HUES64 (cell line): Measurements from ENCODE around the gene MED13L.

Source experiments
- H3K27ac ChIP-seq: 2 replicates; pipeline ENCODE4 v1.7.0; 2013; ENCODE audit warnings: low read depth, low read length, inconsistent platforms
- H3K27me3 ChIP-seq: 2 replicates; pipeline ENCODE4 v1.6.1; 2013; ENCODE audit warnings: mild to moderate bottlenecking, low read length; ENCODE audit not compliant: insufficient read depth
- H3K36me3 ChIP-seq: 2 replicates; pipeline ENCODE4 v1.6.1; 2013; ENCODE audit warnings: mild to moderate bottlenecking, low read length; ENCODE audit not compliant: insufficient read depth
- H3K4me1 ChIP-seq: 2 replicates; pipeline ENCODE4 v1.6.1; 2013; ENCODE audit warnings: mild to moderate bottlenecking, low read length, moderate library complexity; ENCODE audit not compliant: insufficient read depth
- H3K4me3 ChIP-seq: 2 replicates; pipeline ENCODE4 v1.5.1; 2013; ENCODE audit warnings: mild to moderate bottlenecking, low read length, moderate library complexity
- H3K9ac ChIP-seq: 2 replicates; pipeline ENCODE4 v1.6.1; 2013; ENCODE audit warnings: mild to moderate bottlenecking, low read depth, low read length
- H3K9me3 ChIP-seq: 2 replicates; pipeline ENCODE4 v1.6.1; 2013; ENCODE audit warnings: low read depth, low read length; ENCODE audit not compliant: insufficient read depth
- WGBS: fragments of 150-250, 120-280 bp; methylation state at CpG from one replicate; pipeline ENCODE4 v1.1.7; 2013; ENCODE audit warnings: missing lambda C conversion rate; 5-methylcytosine and 5-hydroxymethylcytosine counted together

The MED13L gene

GRCh38 chr12:116161588-116161987 is 115.9 kb downstream of the MED13L start:
- peak overlapping the region; percentile 70; the same call in 1 of the 2 replicates for H3K27ac ChIP-seq
- H3K4me1 ChIP-seq = peaks cover 65% of the 10 kb centered on the region
- no peak overlapping the region for H3K9ac ChIP-seq
- WGBS = 17% methylated on average over 1 of the region's 4 CpGs
- H3K36me3 ChIP-seq = no peaks in the 10 kb centered on the region
- no peaks in the 10 kb centered on the region for H3K27me3 ChIP-seq
- H3K4me3 ChIP-seq = no peak overlapping the region
- H3K9me3 ChIP-seq = no peaks in the 10 kb centered on the region

DNA sequence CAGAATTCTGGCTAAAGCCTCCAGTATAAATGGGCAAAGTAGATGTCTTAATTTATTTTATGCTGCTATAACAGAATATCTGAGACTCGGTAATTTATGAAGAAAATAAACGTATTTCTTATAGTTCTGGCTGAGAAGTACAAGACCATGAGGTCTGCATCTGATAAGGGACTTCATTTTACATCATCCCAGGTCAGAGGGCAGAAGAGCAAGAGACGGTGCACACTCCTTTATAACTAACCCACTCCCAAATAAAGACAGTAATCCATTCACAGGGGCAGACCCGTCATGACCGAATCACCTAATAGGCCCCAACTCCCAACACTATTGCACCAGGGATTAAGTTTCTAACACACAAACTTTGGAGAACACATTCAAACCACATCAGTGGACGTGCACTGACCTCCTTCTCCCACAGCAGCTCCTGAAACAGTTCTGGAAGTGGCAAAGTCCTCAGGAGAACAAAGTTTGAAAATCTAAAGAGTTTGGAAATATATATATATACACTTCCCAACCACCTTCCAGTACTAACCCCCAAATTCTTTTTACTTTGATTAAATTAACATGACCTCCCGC is 116.5 kb downstream of the MED13L start:
- no peaks in the 10 kb centered on the region for H3K36me3 ChIP-seq
- no peak overlapping the region for H3K9ac ChIP-seq
- H3K27ac ChIP-seq = peak overlapping the region; percentile 1; the same call in 1 of the 2 replicates
- H3K4me1 ChIP-seq = peaks cover 71% of the 10 kb centered on the region
- H3K9me3 ChIP-seq = no peaks in the 10 kb centered on the region
- 95% methylated on average over 7 of the region's 7 CpGs for WGBS
- H3K27me3 ChIP-seq = no peaks in the 10 kb centered on the region
- H3K4me3 ChIP-seq = no peak overlapping the region

- Histone ChIP-seq H3K27ac (no peak overlapping the region), H3K9me3 (no peaks in the 10 kb centered on the region), H3K27me3 (no peaks in the 10 kb centered on the region), H3K9ac (no peak overlapping the region), H3K36me3 (no peaks in the 10 kb centered on the region), H3K4me3 (no peak overlapping the region), H3K4me1 (peaks cover 75% of the 10 kb centered on the region)
- 85% methylated on average over 1 of the region's 2 CpGs for WGBS
Measured at GRCh38 chr12:116160231-116160630, 117.3 kb downstream of the MED13L start.

GRCh38 chr12:116159593-116160200 is 117.8 kb downstream of the MED13L start:
- no peaks in the 10 kb centered on the region for H3K9me3 ChIP-seq
- no peaks in the 10 kb centered on the region for H3K27me3 ChIP-seq
- no peak overlapping the region for H3K9ac ChIP-seq
- H3K4me1 ChIP-seq = peaks cover 80% of the 10 kb centered on the region
- 94% methylated on average over 2 of the region's 2 CpGs for WGBS
- no peak overlapping the region for H3K27ac ChIP-seq
- H3K4me3 ChIP-seq = no peak overlapping the region
- H3K36me3 ChIP-seq = no peaks in the 10 kb centered on the region

- Histone ChIP-seq H3K4me3 (no peak overlapping the region), H3K9me3 (no peaks in the 10 kb centered on the region), H3K9ac (no peak overlapping the region), H3K27me3 (no peaks in the 10 kb centered on the region), H3K36me3 (no peaks in the 10 kb centered on the region), H3K4me1 (peaks cover 82% of the 10 kb centered on the region), H3K27ac (no peak overlapping the region)
- 93% methylated on average over 1 of the region's 1 CpG for WGBS
Measured at GRCh38 chr12:116159175-116159574, 118.3 kb downstream of the MED13L start.

DNA sequence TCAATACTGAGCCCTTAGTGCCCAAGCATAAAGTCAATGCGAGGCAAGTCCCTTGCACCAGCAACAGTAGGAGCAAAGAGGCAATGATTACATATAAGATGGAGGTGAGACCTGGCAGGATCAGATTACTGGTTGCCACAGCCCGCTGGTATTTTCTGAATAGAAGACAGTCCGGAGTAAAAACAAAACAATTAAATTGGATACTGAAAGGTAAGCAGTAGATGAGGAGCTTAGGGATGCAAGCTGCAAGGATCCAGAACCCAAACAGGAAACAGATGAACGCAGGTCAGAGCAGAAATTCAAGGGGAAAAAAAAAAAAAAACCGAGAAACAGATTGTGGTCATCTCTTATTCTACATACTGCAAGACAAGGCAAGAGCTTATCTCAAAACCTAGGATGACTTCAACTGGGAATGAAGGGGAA is 119.6 kb downstream of the MED13L start:
- 46% methylated on average over 4 of the region's 5 CpGs for WGBS
- H3K36me3 ChIP-seq = no peaks in the 10 kb centered on the region
- H3K9me3 ChIP-seq = no peaks in the 10 kb centered on the region
- H3K4me1 ChIP-seq = peaks cover 91% of the 10 kb centered on the region
- no peaks in the 10 kb centered on the region for H3K27me3 ChIP-seq
- no peak overlapping the region for H3K27ac ChIP-seq
- no peak overlapping the region for H3K9ac ChIP-seq
- 0 out of 2 replicates have a peak overlapping the region, but pooled peaks have one; percentile 15 for H3K4me3 ChIP-seq

GRCh38 chr12:116156614-116157013 is 120.9 kb downstream of the MED13L start:
- H3K9me3 ChIP-seq = no peaks in the 10 kb centered on the region
- WGBS = 92% methylated on average over 4 of the region's 4 CpGs
- H3K27ac ChIP-seq = no peak overlapping the region

GRCh38 chr12:116155383-116155782 is 122.1 kb downstream of the MED13L start:
- Histone ChIP-seq H3K27ac (0 out of 2 replicates have a peak overlapping the region, but pooled peaks have one; percentile 22), H3K36me3 (no peaks in the 10 kb centered on the region), H3K27me3 (no peaks in the 10 kb centered on the region), H3K9me3 (no peaks in the 10 kb centered on the region), H3K9ac (no peak overlapping the region), H3K4me3 (no peak overlapping the region), H3K4me1 (peaks cover 83% of the 10 kb centered on the region)
- WGBS = 92% methylated on average over 8 of the region's 8 CpGs

More at GRCh38 chr12:116156614-116157013, 120.9 kb downstream of the MED13L start:
- Histone ChIP-seq H3K27me3 (no peaks in the 10 kb centered on the region), H3K4me3 (no peak overlapping the region), H3K9ac (no peak overlapping the region), H3K4me1 (peaks cover 91% of the 10 kb centered on the region), H3K36me3 (no peaks in the 10 kb centered on the region)

DNA sequence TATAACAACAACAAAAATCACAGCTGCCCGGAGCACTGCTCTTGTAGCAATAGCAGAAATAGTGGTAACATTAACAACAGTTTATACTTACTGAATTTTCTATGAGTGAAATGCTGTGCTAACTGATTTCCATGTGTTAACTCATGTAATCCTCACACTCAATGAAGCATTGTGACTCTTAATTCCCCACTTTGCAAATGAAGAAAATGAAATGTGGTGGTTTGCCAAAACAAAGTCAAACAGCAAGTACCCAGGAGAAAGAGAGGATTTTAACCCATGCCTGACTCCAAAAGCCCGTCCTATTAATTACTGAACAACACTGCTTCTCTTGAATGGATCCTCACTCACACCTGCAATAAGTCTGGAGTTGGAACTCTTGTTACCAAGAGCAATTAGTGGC is 123.5 kb downstream of the MED13L start:
- Histone ChIP-seq H3K27me3 (no peaks in the 10 kb centered on the region), H3K9me3 (no peaks in the 10 kb centered on the region), H3K4me3 (0 out of 2 replicates have a peak overlapping the region, but pooled peaks have one; percentile 8), H3K4me1 (peaks cover 75% of the 10 kb centered on the region), H3K36me3 (no peaks in the 10 kb centered on the region), H3K27ac (peak overlapping the region; percentile 80), H3K9ac (no peak overlapping the region)
- 18% methylated on average over 1 of the region's 2 CpGs for WGBS

DNA sequence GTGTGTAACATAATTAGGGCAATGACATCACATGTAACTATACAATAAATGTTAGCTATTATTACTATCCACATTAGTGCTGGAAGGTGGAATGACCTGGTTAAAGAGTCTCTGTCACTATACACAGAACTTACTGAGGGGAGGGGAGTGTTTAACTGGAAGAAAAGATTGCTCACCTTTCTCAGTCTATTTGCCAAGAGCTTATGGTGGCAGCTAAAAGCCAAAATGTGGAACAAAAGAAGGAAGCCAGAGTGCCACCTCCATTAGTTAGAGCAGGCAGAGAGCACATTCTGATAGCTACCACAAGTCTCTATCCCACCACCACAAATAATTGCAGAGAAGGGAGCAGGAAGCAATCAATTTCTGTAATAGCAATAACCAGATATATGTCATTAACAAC is 124.4 kb downstream of the MED13L start:
- no peaks in the 10 kb centered on the region for H3K9me3 ChIP-seq
- H3K27ac ChIP-seq = peak overlapping the region; percentile 80
- peaks cover 66% of the 10 kb centered on the region for H3K4me1 ChIP-seq
- H3K36me3 ChIP-seq = no peaks in the 10 kb centered on the region
- no peak overlapping the region for H3K4me3 ChIP-seq
- H3K9ac ChIP-seq = no peak overlapping the region
- H3K27me3 ChIP-seq = no peaks in the 10 kb centered on the region

GRCh38 chr12:116152268-116152667 is 125.2 kb downstream of the MED13L start:
- no peaks in the 10 kb centered on the region for H3K27me3 ChIP-seq
- 97% methylated on average over 4 of the region's 4 CpGs for WGBS
- no peak overlapping the region for H3K4me3 ChIP-seq
- H3K9me3 ChIP-seq = no peaks in the 10 kb centered on the region
- H3K4me1 ChIP-seq = peaks cover 58% of the 10 kb centered on the region
- H3K9ac ChIP-seq = no peak overlapping the region
- no peaks in the 10 kb centered on the region for H3K36me3 ChIP-seq
- no peak overlapping the region for H3K27ac ChIP-seq
